ENCODE measurements around the gene SH3D21. TPM values are rescaled to one million over a fixed set of nuclear protein-coding genes. Genes with fewer than 3 reads are reported as not detected.
A peak's percentile ranks its signal among the peaks of the same experiment; 100 is the strongest.

Gene SH3D21
- polyA plus RNA-seq, 1 experiment: 3.2 TPM

DNA sequence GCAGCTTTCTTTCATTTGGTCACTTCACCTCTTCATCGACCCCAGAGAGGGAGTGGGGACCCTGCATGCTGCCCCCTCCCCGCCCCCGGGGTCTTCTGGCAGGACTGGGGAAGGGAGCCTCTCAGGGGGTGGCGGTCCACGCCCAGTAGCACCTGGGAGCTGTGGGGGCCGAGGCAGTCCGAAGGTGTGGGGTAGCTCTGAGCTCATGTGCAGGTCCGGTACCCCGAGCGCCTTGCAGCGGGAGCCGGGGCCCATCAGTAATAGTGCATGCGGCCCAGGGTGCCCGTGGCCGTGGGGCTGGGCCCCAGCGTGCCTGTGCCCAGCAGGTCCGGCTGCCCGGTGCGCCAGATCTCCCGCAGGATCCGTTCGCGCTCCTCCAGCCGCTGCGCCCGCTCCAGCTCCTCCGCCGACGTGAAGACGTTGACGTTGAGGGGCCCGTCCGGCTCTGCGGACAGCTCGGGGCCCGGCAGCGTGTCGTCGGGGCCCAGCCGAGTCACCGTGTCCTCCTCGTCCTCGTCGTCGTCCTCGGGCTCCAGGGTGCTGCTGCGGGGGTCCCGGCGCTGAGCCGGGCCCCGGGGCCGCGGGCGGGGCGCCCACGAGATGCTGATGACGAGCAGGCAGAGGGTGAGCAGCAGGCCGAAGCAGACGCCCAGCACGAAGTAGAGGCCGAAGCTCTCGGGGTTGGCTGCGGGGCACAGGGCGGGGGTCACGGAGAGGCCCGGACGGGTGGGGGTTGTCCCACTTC is 16.0 kb downstream of the SH3D21 start:
- POLR2A ChIA-PET: interaction anchor here (0.5 kb wide), 1 partner anchor 50 kb away, joined by 3 read pairs; no protein-coding TSS in a partner anchor
- Histone ChIP-seq H3K27me3 (ENCODE audit: control insufficient read depth, insufficient read depth, low read length) (no peaks in the 10 kb centered on the region), H3K36me3 (ENCODE audit: control insufficient read depth, insufficient read depth, low read length) (peaks cover 13% of the 10 kb centered on the region), H3K4me3 (ENCODE audit: low read depth, low read length) (peak overlapping the region; percentile 81)
- CTCF ChIA-PET: interaction anchor here (0.6 to 5.5 kb wide), 5 partner anchors 15 to 221 kb away, joined by 3 to 25 read pairs (median 7); partner anchors contain the start of genes LSM10 and TRAPPC3
- no peak for DNase-seq (ENCODE audit: low read depth)
- TF ChIP-seq, protein P1, sequence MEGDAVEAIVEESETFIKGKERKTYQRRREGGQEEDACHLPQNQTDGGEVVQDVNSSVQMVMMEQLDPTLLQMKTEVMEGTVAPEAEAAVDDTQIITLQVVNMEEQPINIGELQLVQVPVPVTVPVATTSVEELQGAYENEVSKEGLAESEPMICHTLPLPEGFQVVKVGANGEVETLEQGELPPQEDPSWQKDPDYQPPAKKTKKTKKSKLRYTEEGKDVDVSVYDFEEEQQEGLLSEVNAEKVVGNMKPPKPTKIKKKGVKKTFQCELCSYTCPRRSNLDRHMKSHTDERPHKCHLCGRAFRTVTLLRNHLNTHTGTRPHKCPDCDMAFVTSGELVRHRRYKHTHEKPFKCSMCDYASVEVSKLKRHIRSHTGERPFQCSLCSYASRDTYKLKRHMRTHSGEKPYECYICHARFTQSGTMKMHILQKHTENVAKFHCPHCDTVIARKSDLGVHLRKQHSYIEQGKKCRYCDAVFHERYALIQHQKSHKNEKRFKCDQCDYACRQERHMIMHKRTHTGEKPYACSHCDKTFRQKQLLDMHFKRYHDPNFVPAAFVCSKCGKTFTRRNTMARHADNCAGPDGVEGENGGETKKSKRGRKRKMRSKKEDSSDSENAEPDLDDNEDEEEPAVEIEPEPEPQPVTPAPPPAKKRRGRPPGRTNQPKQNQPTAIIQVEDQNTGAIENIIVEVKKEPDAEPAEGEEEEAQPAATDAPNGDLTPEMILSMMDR (IDR thresholded peaks at IDR 0.05; ENCODE audit: insufficient read depth, low read depth, low read length): no peak

DNA sequence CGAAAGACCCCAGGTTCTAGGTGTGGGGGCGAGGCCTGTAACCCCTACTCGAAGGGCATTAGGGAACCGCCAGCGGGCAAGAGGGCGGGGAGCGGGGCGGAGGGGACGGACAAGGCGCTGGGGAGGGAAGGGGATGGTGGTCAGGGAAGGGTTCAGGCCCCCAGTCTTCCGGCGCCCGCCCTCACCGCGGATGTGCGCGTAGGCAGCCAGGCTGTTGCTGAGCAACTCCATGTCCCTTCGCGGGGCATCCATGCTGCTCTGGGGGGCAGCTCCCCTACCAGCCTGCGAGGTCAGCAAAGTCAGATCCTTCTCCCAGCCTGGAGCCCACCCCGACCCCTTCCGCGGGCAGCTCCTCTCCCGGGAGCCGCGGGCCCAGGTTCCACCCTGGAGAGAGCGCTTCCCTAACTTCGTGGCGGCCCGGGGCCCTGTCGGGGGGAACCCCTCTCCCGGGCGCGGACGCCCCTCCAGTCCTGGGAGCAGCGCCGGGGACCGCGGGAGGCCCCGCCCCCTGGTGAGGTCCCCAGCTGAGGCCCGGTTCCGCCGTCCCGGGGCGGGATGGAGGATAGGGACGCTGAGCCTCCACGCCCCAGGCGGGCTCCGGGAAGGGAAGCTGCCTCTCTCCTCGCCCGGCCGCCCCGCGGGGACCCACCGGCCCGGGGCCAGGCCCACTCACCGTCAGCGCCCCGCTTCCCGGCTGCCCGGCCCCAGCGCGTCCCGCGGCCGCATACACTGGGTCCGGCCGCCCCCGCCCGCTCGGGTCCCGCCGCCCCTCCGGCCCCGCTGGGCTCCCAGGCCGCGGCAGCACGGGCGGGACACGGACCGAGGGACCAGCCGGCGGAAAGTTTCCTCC is 16.8 kb downstream of the SH3D21 start:
- Histone ChIP-seq H3K36me3 (ENCODE audit: control insufficient read depth, insufficient read depth, low read length) (peaks cover 13% of the 10 kb centered on the region), H3K27me3 (ENCODE audit: control insufficient read depth, insufficient read depth, low read length) (no peaks in the 10 kb centered on the region), H3K4me3 (ENCODE audit: low read depth, low read length) (peak overlapping the region; percentile 81)
- DNase-seq (ENCODE audit: low read depth): no peak
- TF ChIP-seq, protein P1 (IDR thresholded peaks at IDR 0.05; ENCODE audit: insufficient read depth, low read depth, low read length): no peak
- ChIA-PET POLR2A (no interaction called here), CTCF (interaction anchor here (0.6 to 5.5 kb wide), 6 partner anchors 16 to 221 kb away, joined by 3 to 25 read pairs (median 5); partner anchors contain the start of gene TRAPPC3)

DNA sequence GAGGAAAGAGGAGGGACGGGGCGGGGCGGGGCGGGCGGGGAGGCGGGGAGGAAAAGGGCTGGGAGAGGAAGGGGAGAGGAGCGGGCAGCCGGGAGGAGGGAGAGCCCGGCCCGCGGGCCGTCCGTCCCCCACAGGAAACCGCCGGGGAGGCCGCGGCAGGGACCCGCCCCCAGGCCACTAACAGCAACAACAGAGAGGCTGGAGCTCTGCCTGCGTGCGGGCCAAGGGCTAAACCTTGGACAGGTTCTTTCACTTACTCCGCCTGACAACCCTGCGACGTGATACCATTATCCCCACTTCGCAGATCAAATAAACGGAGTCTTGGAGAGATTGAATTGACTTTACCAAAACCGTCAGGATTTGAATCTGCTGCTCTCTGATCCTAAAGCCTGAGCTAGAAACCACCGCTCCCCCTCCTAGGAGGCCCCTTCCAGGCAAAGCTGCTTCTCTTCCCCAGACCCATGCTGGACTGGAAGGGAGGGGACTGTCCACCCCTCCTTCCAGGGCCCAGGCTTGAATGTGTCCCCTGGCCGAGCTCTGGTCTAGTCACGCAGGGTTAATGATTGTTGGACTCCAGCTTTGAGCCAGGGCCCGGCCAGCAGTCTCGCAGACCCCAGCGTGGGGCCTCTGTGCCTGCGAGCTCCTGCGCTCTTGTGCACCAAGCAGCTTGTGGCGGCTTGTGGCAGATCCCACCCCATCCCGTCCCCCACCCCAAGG is 17.6 kb downstream of the SH3D21 start, which contains the start of gene EVA1B:
TSS of gene EVA1B (minus strand) at position 10 of the 717 bp plus-strand sequence. CDS start 608 bp downstream, outside the sequence.
- POLR2A ChIA-PET: interaction anchor here (0.9 kb wide), 1 partner anchor 190 kb away, joined by 4 read pairs; no protein-coding TSS in a partner anchor
- DNase-seq (ENCODE audit: low read depth): peak; percentile 52
- CTCF ChIA-PET: interaction anchor here (1.0 to 5.5 kb wide), 5 partner anchors 19 to 189 kb away, joined by 3 to 25 read pairs (median 4); partner anchors contain the start of gene TRAPPC3

DNA sequence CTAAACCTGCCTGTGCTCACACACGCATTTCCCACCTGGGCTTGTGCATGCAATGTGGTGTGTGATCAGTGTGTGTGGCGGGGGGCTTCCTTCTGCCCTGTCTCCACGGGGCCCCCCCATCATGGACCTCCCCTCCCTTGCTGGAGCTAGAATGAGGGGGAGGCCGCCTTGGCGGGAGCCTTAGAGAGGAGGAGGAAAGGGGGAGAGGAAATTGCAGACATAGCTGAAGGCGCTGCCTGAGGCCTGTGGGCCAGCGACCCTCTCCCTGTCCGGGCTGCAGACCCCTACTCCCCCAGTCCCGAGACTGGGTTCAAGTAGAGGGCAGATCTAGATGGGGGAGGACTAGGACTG is 18.2 kb downstream of the SH3D21 start:
- H3K27me3 ChIP-seq (ENCODE audit: control insufficient read depth, insufficient read depth, low read length): no peaks in the 10 kb centered on the region
- POLR2A ChIA-PET: interaction anchor here (0.9 kb wide), 1 partner anchor 191 kb away, joined by 4 read pairs; no protein-coding TSS in a partner anchor
- CTCF ChIA-PET: interaction anchor here (0.8 to 5.5 kb wide), 4 partner anchors 18 to 189 kb away, joined by 3 to 25 read pairs (median 4); no protein-coding TSS in a partner anchor
- no peak for DNase-seq (ENCODE audit: low read depth)
- peaks cover 15% of the 10 kb centered on the region for H3K36me3 ChIP-seq (ENCODE audit: control insufficient read depth, insufficient read depth, low read length)
- H3K4me3 ChIP-seq (ENCODE audit: low read depth, low read length): no peak overlapping the region; the same call in 1 of the 2 replicates
- TF ChIP-seq, protein P1 (IDR thresholded peaks at IDR 0.05; ENCODE audit: insufficient read depth, low read depth, low read length): no peak

More for the DNA sequence above, 17.6 kb downstream of the SH3D21 start, which contains the start of gene EVA1B:
- TF ChIP-seq, protein P1 (IDR thresholded peaks at IDR 0.05; ENCODE audit: insufficient read depth, low read depth, low read length): no peak
- peak within 1 kb of the TSS; percentile 81 for H3K4me3 ChIP-seq (ENCODE audit: low read depth, low read length)
- H3K27me3 ChIP-seq (ENCODE audit: control insufficient read depth, insufficient read depth, low read length): no peaks in the 10 kb centered on the region
- peaks cover 15% of the 10 kb centered on the region for H3K36me3 ChIP-seq (ENCODE audit: control insufficient read depth, insufficient read depth, low read length)
